Stimulated activated CD4-positive, alpha-beta T cell treated with anti-CD3 and anti-CD28 coated beads, Interleukin-4, amount 100 ng/mL, for 1 hour (primary cell): ENCODE data around the gene JAM3.

Experiments used
- DNase-seq: peaks from one replicate; pipeline ENCODE4 v3.0.0-alpha.2; 2020

JAM3 gene

DNA sequence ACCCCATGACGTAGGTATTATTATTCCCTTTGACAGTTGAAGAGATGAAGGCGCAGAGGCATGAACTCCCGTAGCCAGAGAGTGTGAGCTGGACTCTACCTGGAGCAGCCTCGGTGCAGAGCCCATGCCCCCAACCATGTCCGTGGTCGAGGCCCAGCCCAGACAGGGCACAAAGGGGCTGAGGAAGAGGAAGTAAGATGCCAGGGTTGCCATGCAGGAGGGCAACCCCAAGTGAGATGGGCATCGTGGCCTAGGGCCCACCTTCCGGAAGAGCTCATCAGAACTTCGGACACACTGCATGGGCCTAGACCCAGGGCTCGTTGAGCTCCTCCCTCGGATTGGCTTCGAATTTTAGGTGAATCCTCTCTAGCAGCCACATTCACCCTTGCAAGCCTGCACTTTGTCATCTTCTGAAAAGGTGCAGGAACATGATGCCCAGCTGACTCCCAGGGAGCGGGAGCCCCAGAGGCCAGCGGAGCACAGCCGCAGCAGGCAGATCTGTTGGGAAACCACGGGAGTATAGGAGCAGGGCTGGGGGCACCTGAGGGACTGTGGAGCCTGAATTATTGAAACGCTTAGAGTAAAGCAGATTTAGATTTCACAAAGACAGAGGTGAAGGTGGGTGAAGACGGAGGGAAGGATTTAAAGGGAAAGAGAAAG, 29.0 kb upstream of the JAM3 start:
- no peak for DNase-seq

DNA sequence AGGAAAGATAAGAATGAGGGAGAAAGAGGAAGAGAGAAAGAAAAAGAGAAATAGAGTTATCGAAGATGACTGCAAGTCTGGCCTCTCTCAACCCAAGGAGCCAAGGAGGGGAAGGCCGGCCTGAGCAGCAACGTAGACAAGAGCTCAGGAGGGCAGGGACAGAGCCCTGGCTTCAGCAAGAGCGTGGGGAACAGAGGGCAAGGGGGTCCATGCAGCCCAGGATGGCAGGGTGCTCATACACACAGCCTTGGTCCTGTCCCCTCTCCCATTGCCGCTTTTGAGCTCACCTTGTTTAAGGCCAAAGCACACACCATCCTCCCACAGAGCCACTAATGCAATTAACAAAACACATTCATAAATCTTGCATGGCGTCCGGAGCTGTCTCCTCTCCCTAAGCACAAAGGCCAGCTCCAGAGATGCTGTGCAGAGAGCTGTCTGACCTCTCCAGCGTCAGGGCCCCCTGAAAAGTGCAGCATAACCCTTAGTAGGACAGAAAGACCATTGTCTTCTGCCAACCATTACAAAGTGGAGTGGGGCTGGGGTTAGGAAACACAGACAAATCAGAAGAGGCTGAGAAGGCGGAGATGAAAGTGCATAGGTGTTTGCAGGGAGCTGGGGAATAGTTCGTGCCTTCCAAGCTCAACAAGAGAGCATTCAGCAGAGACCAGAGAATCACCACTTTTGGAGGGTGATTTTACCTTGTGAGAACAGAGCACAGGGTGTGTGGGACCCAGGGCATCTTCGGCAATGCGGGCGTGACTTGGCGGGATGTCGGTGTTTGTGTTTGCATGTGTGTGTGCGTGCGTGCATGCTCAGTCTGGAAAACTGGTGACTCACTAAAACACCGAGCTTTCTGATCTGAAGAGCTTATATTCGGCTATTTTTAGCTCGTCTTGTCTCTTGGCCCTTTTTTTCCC, 28.2 kb upstream of the JAM3 start:
- no peak for DNase-seq

DNA sequence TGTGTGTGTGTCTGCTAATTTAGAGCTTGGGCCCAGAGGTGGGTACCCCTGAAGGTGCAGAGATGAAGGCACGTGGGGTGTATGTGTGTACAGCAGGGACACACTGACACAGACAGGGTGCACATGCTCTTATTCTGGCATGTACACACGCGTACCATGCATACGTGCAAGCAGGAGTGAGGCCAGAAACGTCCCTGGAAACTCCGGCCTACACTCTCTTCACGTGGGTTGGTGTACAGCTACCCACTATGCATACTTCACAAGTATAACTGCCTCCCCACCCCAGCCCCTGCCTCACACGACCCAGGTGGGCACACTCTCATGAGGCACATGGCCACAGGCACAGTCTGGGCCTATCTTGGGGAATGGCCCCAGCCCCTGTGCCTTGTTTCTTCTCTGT, 27.5 kb upstream of the JAM3 start:
- no peak for DNase-seq

DNA sequence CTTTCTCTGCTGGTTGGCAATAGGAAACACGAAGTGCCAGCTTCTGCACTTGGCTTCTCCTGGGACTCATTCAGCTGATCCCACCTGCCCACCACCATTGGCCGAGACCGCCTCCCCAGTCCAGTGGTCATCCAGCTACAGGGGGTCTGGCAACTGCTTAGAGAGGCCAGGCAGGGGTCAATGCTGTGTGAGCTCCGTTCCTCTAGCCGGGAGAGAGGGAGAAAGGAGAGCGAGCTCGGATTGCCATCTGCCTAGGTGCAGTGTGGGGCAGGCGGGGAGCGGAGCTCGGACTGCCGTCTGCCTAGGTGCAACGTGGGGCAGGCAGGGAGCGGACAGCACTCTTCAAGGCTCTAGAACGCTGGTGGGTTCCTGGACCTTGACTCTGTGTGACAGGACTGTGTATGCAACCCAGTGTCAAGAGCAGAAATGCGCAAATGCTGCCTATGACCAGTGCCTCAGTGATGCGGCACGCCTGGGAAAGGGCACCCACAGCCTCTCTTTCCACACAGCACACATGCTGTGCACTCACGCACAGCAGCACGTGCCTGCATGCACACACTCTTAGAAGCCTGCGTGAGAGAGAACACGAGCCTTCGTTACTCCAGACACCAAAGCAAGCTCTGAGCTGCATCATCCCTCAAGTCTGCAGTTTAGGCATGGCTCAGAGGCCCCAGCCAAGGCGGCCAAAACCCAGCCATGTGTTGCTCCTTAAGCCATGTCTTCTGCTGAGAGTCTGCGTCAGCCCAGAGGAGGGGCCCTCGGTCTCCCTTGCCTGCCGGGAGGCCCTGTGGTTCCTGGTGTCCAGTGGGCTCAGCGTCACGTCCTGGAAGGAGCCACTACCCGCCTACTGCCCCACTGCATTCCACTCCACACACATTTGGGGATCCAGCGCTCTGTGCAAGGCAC, 26.8 kb upstream of the JAM3 start:
- DNase-seq = no peak

DNA sequence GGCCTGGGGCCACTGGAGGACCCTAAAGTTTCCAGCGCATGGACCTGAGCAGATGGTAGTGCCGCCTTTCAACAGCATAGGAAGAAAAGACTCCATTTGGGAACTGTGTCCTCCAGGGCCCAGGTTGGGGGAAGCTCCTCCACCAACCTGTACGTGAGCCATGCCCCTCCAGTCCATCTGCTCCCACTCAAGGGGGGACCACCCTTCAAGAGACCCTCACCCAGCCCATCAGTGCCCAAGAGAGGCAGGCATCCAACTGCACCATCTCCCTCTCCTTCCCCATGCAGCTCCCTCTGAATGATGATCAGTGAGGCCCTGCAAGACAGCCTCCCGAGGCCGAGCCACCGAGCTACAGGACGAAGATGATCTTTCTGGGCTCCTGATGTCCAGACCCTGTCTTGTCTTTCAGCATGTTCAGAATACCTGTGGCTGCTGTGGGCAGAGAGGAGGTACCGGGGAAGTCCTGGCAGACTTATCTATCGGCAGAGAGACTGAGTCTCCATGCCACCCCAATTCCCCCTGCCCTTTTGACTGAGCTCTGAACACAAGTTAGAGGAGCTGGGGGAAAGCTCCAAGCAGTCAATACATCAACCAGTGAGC, 25.0 kb upstream of the JAM3 start:
- no peak for DNase-seq

DNA sequence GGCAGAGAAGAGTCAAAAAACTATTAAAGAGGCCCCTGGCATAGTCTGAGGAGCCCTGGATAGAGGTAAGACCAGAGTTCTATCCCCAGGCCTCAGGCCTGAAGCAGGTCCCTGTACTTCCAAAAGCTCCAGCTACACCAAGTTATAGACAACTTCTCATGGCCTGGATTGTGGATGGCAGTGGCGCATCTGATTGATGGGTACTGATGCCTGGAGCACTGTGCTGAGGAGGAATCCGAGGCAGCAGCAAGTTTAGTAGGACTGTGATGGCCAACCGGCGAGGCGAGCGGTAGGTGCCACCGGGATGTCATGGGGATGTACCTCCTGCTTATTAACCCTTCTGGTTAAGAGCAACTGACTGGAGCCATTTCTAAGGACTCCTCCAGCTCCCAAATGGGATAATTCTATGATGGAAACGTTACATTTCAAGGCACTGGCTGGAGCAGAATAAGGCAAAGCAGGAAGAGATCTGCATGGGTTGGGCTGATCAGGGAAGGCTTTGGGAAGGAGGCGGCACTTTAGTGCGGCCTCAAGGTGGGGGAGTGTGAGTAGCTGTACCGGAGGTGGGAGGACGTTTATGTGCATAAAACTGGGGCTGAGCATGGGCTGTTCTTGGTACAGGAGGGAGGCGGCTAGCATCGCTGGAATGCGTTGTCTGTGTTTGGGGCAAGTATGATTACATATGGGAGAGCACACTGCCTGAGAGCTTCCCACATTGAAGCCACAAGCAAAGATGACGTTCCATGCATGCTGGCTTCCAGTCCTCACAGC, 24.2 kb upstream of the JAM3 start:
- DNase-seq = no peak

DNA sequence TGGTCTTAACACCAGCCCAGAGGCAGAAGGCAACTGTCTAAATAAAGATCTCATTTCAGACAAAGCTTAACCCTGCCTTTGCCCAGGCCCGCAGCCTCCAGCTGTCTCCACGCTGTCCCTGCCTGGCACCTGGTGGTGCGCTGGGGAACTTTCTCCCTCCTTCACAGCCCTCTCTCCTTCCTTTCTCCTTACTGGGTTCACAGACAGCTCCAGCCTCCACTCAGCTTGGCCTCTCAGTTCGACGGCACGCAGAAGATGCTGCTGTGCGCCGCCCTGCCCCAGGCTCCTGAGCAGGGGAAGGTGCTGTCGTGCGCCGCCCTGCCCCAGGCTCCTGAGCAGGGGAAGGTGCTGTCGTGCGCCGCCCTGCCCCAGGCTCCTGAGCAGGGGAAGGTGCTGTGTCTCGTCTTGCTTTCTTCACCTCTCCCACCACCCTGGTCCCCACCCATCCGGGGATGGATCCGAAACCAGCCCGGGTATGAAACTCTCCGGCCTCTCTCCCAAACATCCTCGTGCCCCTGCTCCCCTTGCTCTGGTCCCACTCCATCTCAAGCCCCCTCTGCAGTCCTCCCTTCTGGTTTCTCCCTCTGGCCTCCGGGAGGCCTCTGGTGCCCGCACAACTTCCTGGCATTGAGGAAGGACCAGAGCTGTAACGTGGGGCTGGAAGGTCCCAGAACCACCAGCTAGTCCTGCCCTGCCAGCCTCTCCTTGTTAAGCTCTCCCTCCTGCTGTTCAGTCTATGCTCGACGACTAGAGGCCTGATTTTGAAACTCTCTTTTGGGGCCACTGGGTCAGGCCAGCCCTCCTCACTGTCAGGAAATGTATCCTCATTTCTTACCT, 22.9 kb upstream of the JAM3 start:
- no peak for DNase-seq

DNA sequence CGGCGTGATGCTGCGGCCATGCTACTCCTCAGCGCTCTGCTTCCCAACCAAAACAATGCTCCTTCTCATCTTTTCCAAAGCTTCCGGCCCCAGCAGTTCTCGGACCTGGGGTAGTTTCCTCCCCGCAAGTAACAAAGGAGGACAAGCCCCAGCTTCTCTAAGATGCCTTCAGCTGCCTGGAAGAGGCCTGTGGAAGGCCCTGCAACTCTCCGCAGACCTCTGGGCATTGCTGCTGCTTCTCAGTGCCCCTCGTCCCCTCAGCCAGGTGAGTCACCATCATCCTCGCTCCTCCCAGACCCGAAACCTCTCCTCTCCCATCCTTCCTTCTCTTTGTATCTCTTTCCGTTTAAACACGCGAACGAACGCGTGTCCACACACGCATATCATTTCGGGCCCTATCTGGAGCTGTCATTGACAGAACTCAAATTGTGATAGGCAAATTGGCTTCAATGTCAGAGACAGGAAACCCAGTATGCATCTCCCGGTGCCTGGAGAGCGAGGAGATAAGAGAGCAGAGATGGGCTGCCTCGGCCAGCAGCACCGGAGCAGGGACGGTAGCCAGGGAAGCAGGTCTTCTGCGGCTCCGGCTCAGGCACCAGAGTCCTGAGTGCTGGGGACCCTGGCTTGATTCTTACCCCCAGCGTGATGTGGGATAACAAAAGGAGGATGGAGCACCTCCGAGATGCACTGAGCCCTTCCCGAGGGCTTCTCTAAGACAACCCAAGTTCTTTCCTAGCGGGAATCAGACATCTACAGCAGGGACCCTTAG, 22.0 kb upstream of the JAM3 start:
- DNase-seq = no peak

DNA sequence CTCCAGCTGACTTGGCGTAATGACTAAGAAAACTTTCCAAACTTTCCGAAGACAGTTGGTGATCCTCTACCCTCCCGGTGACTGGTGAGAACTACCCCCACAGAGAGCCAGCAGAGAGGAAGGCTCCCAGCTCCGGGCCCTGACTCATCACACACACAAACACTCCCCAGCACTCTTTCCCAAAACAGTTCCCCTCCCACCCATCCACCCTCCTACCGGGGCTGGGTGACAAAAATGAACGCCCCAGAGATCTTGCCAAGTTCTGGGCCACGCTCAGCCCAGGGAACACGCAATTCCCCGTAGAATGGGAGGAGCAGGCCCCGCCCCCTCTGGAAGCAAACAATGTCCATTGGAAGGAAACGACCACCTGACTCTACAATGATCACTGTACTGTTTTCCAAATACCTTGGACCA, 21.3 kb upstream of the JAM3 start:
- no peak for DNase-seq

DNA sequence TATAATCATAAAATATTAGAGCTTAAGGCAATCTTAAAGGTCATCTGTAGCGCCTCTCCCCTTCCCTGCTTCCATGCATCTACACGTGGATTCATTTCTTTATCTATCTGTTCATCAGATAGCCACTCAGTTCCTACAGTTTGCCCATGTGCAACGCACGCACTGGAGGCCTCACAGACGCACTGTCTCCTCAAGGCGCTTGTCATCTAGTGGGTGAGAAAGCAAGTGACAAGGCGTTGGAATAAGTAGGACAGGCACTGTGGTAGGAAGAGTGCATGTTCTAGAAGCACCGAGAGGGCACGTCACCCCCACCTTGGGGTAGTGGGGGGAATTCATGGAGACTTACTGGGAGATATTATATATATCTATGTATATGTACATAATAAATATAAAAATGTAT, 20.8 kb upstream of the JAM3 start:
- DNase-seq = no peak

DNA sequence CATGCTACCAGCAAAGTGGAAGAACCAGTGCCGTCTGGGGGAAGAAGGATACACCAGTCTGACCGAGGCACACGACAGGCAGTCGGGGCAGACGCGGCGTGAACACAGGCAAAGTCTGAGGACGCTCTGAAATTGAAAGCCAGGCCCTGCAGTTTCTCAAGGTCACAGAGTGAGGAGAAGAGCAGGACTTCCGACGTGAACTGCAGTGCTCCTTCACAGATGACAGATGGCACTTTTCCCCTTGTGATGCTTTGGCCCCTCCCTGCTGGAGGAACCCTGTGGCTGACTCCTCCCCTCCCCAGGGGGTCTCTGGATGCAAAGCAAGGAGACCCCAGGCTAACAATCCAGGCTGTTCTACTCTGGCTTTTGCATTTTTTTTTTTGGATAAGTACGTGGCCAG, 19.6 kb upstream of the JAM3 start:
- no peak for DNase-seq

DNA sequence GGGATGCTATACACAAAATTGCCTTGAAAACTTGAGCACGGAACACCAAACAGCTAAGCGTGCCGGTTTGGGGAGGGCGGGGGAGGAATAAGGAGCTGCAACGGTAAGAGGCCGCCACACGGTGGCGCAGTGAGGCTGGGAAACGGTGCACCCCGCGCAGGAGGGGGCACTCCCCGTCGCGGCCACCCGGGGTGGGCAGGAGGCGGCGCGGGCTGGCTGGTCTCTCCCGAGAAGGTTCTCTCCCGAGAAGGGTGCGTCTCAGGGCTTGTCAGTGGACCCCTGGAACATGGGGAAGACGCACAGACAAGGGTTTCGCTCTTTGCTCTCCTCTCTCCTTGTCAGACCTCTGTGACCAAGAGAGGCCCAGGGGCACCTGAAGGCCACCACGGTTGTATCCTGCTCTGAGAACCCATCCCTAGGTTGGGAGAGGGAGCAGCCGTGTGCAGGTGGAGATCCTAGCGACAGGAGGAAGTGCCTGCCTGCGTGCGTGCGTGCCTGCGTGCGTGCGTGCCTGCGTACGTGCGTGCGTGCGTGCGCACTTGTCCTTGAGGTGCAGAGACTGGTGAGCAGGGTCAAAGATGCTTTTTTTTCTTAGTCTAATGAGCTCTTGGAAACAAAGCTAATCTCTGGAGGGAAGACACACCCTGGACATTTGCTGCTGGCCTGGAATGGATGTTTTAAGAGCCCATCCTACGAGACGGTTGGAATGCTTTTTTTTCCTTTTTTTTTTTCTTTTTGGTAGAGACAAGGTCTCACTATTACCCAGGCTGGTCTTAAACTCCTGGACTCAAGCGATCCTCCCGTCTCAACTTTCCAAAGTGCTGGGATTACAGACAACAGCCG, 18.1 kb upstream of the JAM3 start:
- DNase-seq = peak; percentile 75

DNA sequence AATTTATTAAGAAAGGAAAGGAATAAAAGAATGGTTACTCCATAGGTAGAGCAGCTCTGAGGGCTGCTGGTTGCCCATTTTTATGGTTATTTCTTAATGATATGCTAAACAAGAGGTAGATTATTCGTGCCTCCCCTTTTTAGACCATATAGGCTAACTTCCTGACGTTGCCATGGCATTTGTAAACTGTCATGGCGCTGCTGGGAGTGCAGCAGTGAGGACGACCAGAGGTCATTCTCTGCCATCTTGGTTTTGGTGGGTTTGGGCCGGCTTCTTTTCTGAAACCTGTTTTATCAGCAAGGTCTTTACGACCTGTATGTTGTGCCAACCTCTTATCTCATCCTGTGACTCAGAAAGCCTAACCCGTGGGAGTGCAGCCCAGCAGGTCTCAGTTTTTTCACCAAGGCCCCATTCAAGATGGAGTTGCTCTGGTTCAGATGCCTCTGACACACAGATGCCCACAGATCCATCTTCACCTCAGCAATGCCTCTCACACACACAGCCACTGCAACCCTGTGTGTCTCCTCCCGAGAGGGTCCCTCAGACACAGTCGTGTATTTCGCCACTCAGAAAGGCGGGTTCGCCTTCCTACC, 16.4 kb upstream of the JAM3 start:
- DNase-seq = no peak

DNA sequence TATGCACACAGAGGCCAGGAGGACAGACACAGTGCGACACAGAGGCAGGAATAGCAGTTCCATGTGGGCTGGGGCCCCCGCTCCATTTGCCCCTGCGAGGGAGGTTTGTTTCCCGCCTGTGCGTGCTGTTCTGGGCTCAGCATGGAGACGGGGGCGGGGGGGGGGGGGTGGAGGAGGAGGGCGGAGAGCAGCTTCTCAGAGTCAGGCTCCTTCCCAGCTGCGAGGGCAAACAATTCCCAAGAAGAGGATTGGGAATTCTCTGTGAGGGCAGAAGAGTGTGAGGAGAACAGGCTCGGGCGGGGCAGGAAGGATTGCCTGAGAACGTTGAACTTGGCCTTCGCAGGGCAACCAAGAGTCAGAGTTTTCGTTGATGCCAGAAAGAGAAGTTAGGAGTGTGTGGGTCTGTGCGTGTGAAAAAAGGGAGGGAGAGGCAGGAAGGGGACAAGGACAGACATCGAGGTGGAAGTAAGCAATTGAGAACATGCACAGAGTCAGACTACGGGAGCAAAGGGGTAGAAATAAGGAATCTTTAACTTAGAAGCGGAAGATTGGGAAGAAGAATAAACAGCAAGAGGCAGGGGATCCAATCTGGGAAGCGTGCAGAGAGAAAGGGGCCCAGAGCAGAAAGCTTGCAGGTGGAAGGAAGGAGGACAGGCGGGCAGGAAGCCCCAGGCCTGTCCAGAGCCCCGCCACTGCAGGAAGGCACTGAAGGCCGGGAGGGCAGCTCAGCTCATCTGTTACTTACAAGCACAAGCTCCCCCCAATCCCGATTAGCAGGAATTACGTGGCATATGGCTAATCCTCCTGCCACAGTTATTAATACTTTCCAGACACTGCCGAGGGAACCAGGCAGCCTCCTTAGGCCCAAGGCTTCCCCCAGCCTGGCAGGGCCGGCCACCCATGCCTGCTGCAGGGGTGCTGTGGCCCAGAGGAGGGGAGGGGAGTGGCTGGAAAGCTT, 15.6 kb upstream of the JAM3 start:
- no peak for DNase-seq

DNA sequence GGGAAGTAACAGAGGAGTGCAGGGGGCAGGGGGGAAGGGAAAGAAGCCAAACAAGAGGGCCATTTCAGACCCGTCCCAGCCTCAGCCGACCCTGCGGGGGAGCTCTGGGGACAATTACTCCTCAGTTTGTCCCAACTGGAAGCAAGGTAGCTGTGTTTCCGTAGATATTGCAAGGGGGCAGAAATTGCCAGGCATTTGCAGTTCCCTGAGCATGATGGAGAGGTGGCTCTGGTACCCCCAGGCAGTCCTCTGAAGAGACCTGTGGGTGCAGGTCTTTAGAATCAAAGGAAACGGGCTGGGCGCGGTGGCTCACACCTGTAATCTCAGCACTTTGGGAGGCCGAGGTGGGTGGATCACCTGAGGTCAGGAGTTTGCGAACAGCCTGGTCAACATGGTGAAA, 13.8 kb upstream of the JAM3 start:
- DNase-seq = no peak

DNA sequence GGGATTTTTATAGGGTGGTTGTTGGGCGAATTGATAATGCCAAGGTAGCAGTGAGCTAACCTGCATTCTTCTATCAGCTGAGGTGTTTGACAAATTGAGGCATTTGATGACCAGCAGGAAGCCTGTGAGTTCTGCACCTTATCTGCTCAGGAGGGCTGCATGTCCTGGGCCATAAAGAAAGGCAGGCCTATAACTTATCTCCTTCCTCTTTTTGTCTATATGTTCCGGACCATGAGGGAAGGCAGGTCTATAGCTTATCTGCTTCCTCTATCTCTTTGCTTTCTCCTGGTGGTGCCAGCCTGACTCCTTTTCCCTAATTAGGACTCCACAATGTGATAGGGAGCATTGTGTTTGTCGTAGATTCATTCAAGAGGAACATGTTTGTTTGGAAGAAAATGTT, 8.6 kb upstream of the JAM3 start:
- no peak for DNase-seq

DNA sequence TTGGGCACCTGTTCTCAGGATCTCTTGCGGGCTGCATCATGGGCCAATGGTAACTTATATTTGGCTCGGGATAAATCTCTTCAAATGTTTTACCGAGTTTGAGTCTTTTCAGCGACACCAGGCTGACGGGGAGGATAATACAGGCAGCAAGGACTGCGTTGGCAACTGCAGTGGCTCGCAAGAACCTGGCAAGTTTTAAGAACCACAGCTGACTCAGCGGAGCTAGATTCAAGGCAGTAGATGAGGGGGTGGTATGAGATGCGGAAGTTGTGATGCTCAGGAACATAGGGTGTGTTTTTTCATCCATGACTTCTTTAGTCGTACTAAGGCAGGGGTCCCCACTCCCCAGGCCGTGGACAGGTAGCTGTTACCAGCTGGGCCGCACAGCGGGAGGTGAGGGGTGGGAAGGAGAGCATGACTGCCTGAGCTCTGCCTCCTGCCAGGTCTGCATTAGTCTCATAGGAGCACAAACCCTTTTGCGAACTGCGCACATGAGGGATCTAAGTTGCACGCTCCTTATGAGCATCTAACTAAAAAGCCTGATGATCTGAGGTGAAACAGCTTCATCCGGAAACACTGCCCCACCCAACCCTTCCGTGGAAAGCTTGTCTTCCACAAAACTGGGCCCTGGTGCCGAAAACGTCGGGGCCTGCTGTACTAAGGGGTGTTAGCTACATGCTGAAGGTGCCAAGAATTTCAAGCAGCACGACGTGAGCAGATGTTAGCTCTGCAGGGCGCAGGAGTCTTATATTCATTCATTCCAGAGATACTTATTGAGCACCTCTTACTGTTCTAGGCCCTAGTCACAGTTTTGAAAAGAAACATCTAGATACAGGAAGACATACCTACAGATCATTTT, 6.4 kb upstream of the JAM3 start:
- no peak for DNase-seq
